HCT116 (cell line): ENCODE results near the gene HGFAC. TPM values are rescaled to one million over a fixed set of nuclear protein-coding genes. Genes with fewer than 3 reads are reported as not detected.

Experiments used
- ATAC-seq: fragments of 200-7000 bp; cut with Tn5 transposase; 2 replicates; pipeline ENCODE4 v1.9.1; 2020; ENCODE audit warnings: mild to moderate bottlenecking, moderate library complexity
- BruUV-seq: library from RNA; stranded (reverse); fragments of 400-500 nt; replicated peaks from 2 replicates; lab custom pipeline; 2021; lab: Mats Ljungman, UMichigan
- CTCF ChIA-PET: fragments of 300-600 bp; sonication (Branson Sonifier 250); formaldehyde crosslinking; loops from one replicate; lab custom pipeline; 2021; ENCODE audit warnings: antibody characterized with exemption; lab: Charles Lee
- POLR2A ChIA-PET: fragments of 300-600, 350-600 bp; sonication (Branson Sonifier 250); formaldehyde crosslinking; loops from one replicate; lab custom pipeline; 2021; ENCODE audit warnings: antibody characterized with exemption; lab: Charles Lee
- RAD21 ChIA-PET, 2 experiments: fragments of 300-600 bp; sonication (Branson Sonifier 250); formaldehyde crosslinking; loops; one replicate each; lab custom pipeline; 2023; ENCODE audit warnings: low total read pairs in 2 of 2; ENCODE audit not compliant: uncharacterized antibody in 2 of 2, unreplicated experiment in 2 of 2, low non-redundant PET in 1 of 2; lab: Charles Lee
- DNase-seq: peaks from one replicate; pipeline ENCODE4 v3.0.0-alpha.2; 2010; ENCODE audit warnings: low read depth, low spot score
- H2AFZ ChIP-seq: fragments of 200-600 bp; shearing (Covaris generic), sonication (generic); 2 replicates; pipeline ENCODE4 v1.6.1; 2017; ENCODE audit warnings: low read depth, mixed run types, mixed read lengths, antibody characterized with exemption, low read length; ENCODE audit not compliant: poor library complexity, severe bottlenecking
- H3K27ac ChIP-seq: 2 replicates; pipeline ENCODE4 v1.5.1; 2012; ENCODE audit warnings: low read depth, low read length
- H3K27me3 ChIP-seq: fragments of 200-600 bp; sonication (generic); 2 replicates; pipeline ENCODE4 v1.6.1; 2016; ENCODE audit warnings: mixed run types, low read length, mixed read lengths; ENCODE audit not compliant: insufficient read depth
- H3K36me3 ChIP-seq, 2 experiments: fragments of 200-500 bp in 1 of 2; fragments of 200-600 bp in 1 of 2; sonication (Bioruptor generic) in 1 of 2; sonication (generic) in 1 of 2; 2 replicates each; pipeline versions ENCODE4 v1.5.1 to v1.6.1; 2014 to 2016; ENCODE audit warnings: low read length in 2 of 2, inconsistent platforms in 1 of 2, mixed read lengths in 1 of 2, mixed run types in 1 of 2; ENCODE audit not compliant: insufficient read depth in 2 of 2, control insufficient read depth in 1 of 2
- H3K4me1 ChIP-seq, 2 experiments: fragments of 200-600 bp in 1 of 2; sonication (generic) in 1 of 2; 2 replicates each; pipeline versions ENCODE4 v1.5.1 to v1.6.1; 2012 to 2017; ENCODE audit warnings: low read length in 2 of 2, inconsistent platforms in 1 of 2, mild to moderate bottlenecking in 1 of 2, mixed read lengths in 1 of 2, mixed run types in 1 of 2, moderate library complexity in 1 of 2; ENCODE audit not compliant: insufficient read depth in 2 of 2, control insufficient read depth in 1 of 2
- H3K4me2 ChIP-seq: fragments of 200-600 bp; sonication (generic); 2 replicates; pipeline ENCODE4 v1.6.1; 2017; ENCODE audit warnings: mixed run types, low read length, mixed read lengths
- H3K4me3 ChIP-seq, 2 experiments: fragments of 200-600 bp in 1 of 2; sonication (generic) in 1 of 2; replicated peaks in 1 of 2; 2 replicates each; pipeline ENCODE4 v1.5.1; 2011 to 2016; ENCODE audit warnings: low read length in 2 of 2, control low read depth in 1 of 2, low read depth in 1 of 2, mild to moderate bottlenecking in 1 of 2, mixed read lengths in 1 of 2, mixed run types in 1 of 2
- H3K79me2 ChIP-seq: fragments of 200-600 bp; sonication (generic); 2 replicates; pipeline ENCODE4 v1.6.1; 2017; ENCODE audit warnings: mild to moderate bottlenecking, mixed run types, low read length, moderate library complexity, mixed read lengths; ENCODE audit not compliant: insufficient read depth
- H3K9ac ChIP-seq: fragments of 200-600 bp; sonication (generic); 2 replicates; pipeline ENCODE4 v1.6.1; 2016; ENCODE audit warnings: low read length, mixed read lengths
- H3K9me2 ChIP-seq: fragments of 200-600 bp; sonication (generic), shearing (Covaris generic); 2 replicates; pipeline ENCODE4 v1.6.1; 2017; ENCODE audit warnings: mixed run types, mild to moderate bottlenecking, moderate library complexity; ENCODE audit not compliant: insufficient read depth
- H3K9me3 ChIP-seq, 2 experiments: fragments of 200-500 bp in 1 of 2; fragments of 200-600 bp in 1 of 2; sonication (Bioruptor generic) in 1 of 2; sonication (generic) in 1 of 2; 2 replicates each; pipeline ENCODE4 v1.6.1; 2014 to 2017; ENCODE audit warnings: low read length in 2 of 2, mixed read lengths in 2 of 2, inconsistent platforms in 1 of 2, low read depth in 1 of 2, mild to moderate bottlenecking in 1 of 2, mixed run types in 1 of 2, moderate library complexity in 1 of 2; ENCODE audit not compliant: control insufficient read depth in 1 of 2, insufficient read depth in 1 of 2
- H4K20me1 ChIP-seq: fragments of 200-600 bp; sonication (generic), shearing (Covaris generic); 2 replicates; pipeline ENCODE4 v1.6.1; 2017; ENCODE audit warnings: mixed run types, mild to moderate bottlenecking, moderate library complexity; ENCODE audit not compliant: insufficient read depth
- CEBPB ChIP-seq: IDR thresholded peaks from 2 replicates; pipeline ENCODE4 v1.6.1; 2012; ENCODE audit warnings: low read depth
- EZH2phosphoT487 ChIP-seq: fragments of 200-600 bp; IDR thresholded peaks from 2 replicates; pipeline ENCODE4 v1.6.1; 2018; ENCODE audit warnings: antibody characterized with exemption, borderline replicate concordance
- FOSL1 ChIP-seq: IDR thresholded peaks from 2 replicates; pipeline ENCODE4 v1.6.1; 2012; ENCODE audit warnings: low read depth
- MAX ChIP-seq: IDR thresholded peaks from 2 replicates; pipeline ENCODE4 v1.6.1; 2012
- ZBTB33 ChIP-seq: IDR thresholded peaks from 2 replicates; pipeline ENCODE4 v1.6.1; 2011; ENCODE audit warnings: mild to moderate bottlenecking, low read length, moderate library complexity; ENCODE audit not compliant: insufficient replicate concordance; ENCODE audit errors: extremely low read depth
- ZFX ChIP-seq: fragments of 450-650 bp; IDR thresholded peaks from 2 replicates; pipeline ENCODE4 v1.6.1; 2017
- intact Hi-C: fragments of 100-400 bp; cut with micrococcal nuclease; formaldehyde crosslinking; loops from 2 replicates; pipeline ENCODE4 v1.10.0; 2022
- total RNA-seq: library from RNA; stranded (reverse); gene quantifications from one replicate; pipeline ENCODE4 v1.2.1, GENCODE V29; 2021; ENCODE audit not compliant: unreplicated experiment

Gene HGFAC
- total RNA-seq, 1 experiment from 2014 or later: 1.1 TPM

GRCh38 chr4:3476936-3477749 lies 35.4 kb downstream of the HGFAC start:
- intact Hi-C loops: no loop called here
- H3K27me3 ChIP-seq: no peaks in the 10 kb centered on the region
- H3K27ac ChIP-seq: no peak overlapping the region
- no peak overlapping the region for H3K4me3 ChIP-seq
- H3K9me3 ChIP-seq: no peaks in the 10 kb centered on the region
- ATAC-seq: no peak
- no peaks in the 10 kb centered on the region for H4K20me1 ChIP-seq
- no peaks in the 10 kb centered on the region for H3K9me2 ChIP-seq
- H3K4me2 ChIP-seq: no peak overlapping the region
- no peak overlapping the region for H2AFZ ChIP-seq
- no TSS peak for BruUV-seq
- no peak overlapping the region for H3K9ac ChIP-seq
- RAD21 ChIA-PET: no interaction called here
- DNase-seq: no peak
- peaks cover 0 to 7% of the 10 kb centered on the region in 2 experiments; a peak in 3 of 4 replicates for H3K4me1 ChIP-seq
- TF ChIP-seq ZBTB33: no peak
- TF ChIP-seq EZH2phosphoT487: no peak
- no peak for TF ChIP-seq MAX
- POLR2A ChIA-PET: no interaction called here
- H3K36me3 ChIP-seq: no peaks in the 10 kb centered on the region
- CTCF ChIA-PET: no interaction called here
- H3K79me2 ChIP-seq: no peaks in the 10 kb centered on the region

- no TSS peak for BruUV-seq
- Histone ChIP-seq H3K36me3 (no peaks in the 10 kb centered on the region), H3K9ac (no peak overlapping the region), H3K27me3 (no peaks in the 10 kb centered on the region), H4K20me1 (no peaks in the 10 kb centered on the region), H2AFZ (no peak overlapping the region), H3K4me3 (no peak overlapping the region), H3K9me3 (no peaks in the 10 kb centered on the region), H3K4me2 (no peak overlapping the region), H3K4me1 (peaks cover 0 to 7% of the 10 kb centered on the region in 2 experiments; a peak in 3 of 4 replicates), H3K9me2 (no peaks in the 10 kb centered on the region), H3K27ac (no peak overlapping the region), H3K79me2 (no peaks in the 10 kb centered on the region)
- ChIA-PET POLR2A (no interaction called here), RAD21 (no interaction called here), CTCF (no interaction called here)
- ATAC-seq (no peak), DNase-seq (no peak)
- intact Hi-C loops: no loop called here
- TF ChIP-seq CEBPB: no peak
- no peak for TF ChIP-seq ZFX
- no peak for TF ChIP-seq MAX
- TF ChIP-seq FOSL1: no peak
Measured at GRCh38 chr4:3477750-3478430, 36.1 kb downstream of the HGFAC start.
